ENCODE data around the gene HRH2.
"Not testable (repeated sequence)": the region's sequence is repeated elsewhere in the genome, so short reads cannot be mapped to it uniquely, and the experiment has no call there.

HRH2 gene

GRCh38 chr5:175646251-175646650 is 11.6 kb upstream of the HRH2 start:
- no peak for DNase-seq (ENCODE audit: low read depth)

- DNase-seq (ENCODE audit: low read depth) = no peak
These were observed 7.9 kb upstream of the HRH2 start for GRCh38 chr5:175649967-175650366.

GRCh38 chr5:175650430-175651205 is 7.3 kb upstream of the HRH2 start:
- not testable (repeated sequence) for DNase-seq (ENCODE audit: low read depth)

- peak; percentile 45 for DNase-seq (ENCODE audit: low read depth)
These were observed 4.9 kb upstream of the HRH2 start for GRCh38 chr5:175652741-175653663.

GRCh38 chr5:175653763-175654162 is 4.1 kb upstream of the HRH2 start:
- DNase-seq (ENCODE audit: low read depth) = no peak

GRCh38 chr5:175654339-175654738 is 3.5 kb upstream of the HRH2 start:
- no peak for DNase-seq (ENCODE audit: low read depth)

- peak; percentile 15 for DNase-seq (ENCODE audit: low read depth)
These were observed 3.1 kb upstream of the HRH2 start for GRCh38 chr5:175654807-175655206.

GRCh38 chr5:175655411-175655810 is 2.5 kb upstream of the HRH2 start:
- DNase-seq (ENCODE audit: low read depth) = no peak

- DNase-seq (ENCODE audit: low read depth) = no peak
These were observed 905 bp upstream of the HRH2 start for GRCh38 chr5:175656966-175657365.

GRCh38 chr5:175658299-175659145 is 651 bp downstream of the HRH2 start:
- DNase-seq (ENCODE audit: low read depth) = no peak

GRCh38 chr5:175659546-175660253 is 1.8 kb downstream of the HRH2 start:
- DNase-seq (ENCODE audit: low read depth) = no peak

GRCh38 chr5:175663186-175664184 is 5.6 kb downstream of the HRH2 start:
- no peak for DNase-seq (ENCODE audit: low read depth)

- no peak for DNase-seq (ENCODE audit: low read depth)
These were observed 6.9 kb downstream of the HRH2 start for GRCh38 chr5:175664723-175665122.

GRCh38 chr5:175666216-175666615 is 8.3 kb downstream of the HRH2 start:
- no peak for DNase-seq (ENCODE audit: low read depth)

- no peak for DNase-seq (ENCODE audit: low read depth)
These were observed 10.1 kb downstream of the HRH2 start for GRCh38 chr5:175668006-175668405.

GRCh38 chr5:175670372-175670771 is 12.5 kb downstream of the HRH2 start:
- no peak for DNase-seq (ENCODE audit: low read depth)

GRCh38 chr5:175671013-175671412 is 13.1 kb downstream of the HRH2 start:
- no peak for DNase-seq (ENCODE audit: low read depth)

GRCh38 chr5:175672976-175673648 is 15.2 kb downstream of the HRH2 start:
- DNase-seq (ENCODE audit: low read depth) = no peak

GRCh38 chr5:175674731-175675346 is 17.0 kb downstream of the HRH2 start:
- DNase-seq (ENCODE audit: low read depth) = no peak

All from stromal cell of bone marrow (primary cell).